HepG2 (cell line): ENCODE measurements around the gene TBC1D22A. TPM values are rescaled to one million over a fixed set of nuclear protein-coding genes. Genes with fewer than 3 reads are reported as not detected.

Experiments used
- EED ChIP-seq: sonication (generic); formaldehyde crosslinking; IDR thresholded peaks from 2 replicates; pipeline ENCODE4 v1.5.0; 2020; ENCODE audit warnings: mild to moderate bottlenecking, missing genetic modification reagents
- GTF2F1 ChIP-seq: fragments of 150-350 bp; IDR thresholded peaks from 2 replicates; pipeline ENCODE4 v1.6.1; 2014; ENCODE audit warnings: low read length
- MAF1 ChIP-seq: sonication (generic); formaldehyde crosslinking; IDR thresholded peaks from 2 replicates; pipeline ENCODE4 v1.5.0; 2020; ENCODE audit warnings: missing genetic modification reagents, borderline replicate concordance
- MZF1 ChIP-seq: sonication (generic); formaldehyde crosslinking; IDR thresholded peaks from 2 replicates; pipeline ENCODE4 v1.8.1; 2023; ENCODE audit warnings: mild to moderate bottlenecking, missing genetic modification reagents, borderline replicate concordance
- RFX3 ChIP-seq: IDR thresholded peaks from 2 replicates; pipeline ENCODE4 v1.6.1; 2016; ENCODE audit warnings: missing biosample characterization, missing genetic modification reagents
- YEATS2 ChIP-seq: sonication (generic); formaldehyde crosslinking; IDR thresholded peaks from 2 replicates; pipeline ENCODE4 v1.4.0; 2020; ENCODE audit warnings: missing genetic modification reagents, borderline replicate concordance
- ZBTB1 ChIP-seq: sonication (generic); formaldehyde crosslinking; IDR thresholded peaks from 2 replicates; pipeline ENCODE4 v1.4.0; 2020; ENCODE audit warnings: missing genetic modification reagents, borderline replicate concordance
- ZNF264 ChIP-seq: sonication (generic); formaldehyde crosslinking; IDR thresholded peaks from 2 replicates; pipeline ENCODE4 v1.4.0; 2020; ENCODE audit warnings: missing genetic modification reagents
- ZNF33A ChIP-seq: sonication (generic); formaldehyde crosslinking; IDR thresholded peaks from 2 replicates; pipeline ENCODE4 v1.5.1; 2020; ENCODE audit warnings: missing genetic modification reagents, mild to moderate bottlenecking, moderate library complexity, borderline replicate concordance
- ZNF432 ChIP-seq: sonication (generic); formaldehyde crosslinking; IDR thresholded peaks from 2 replicates; pipeline ENCODE4 v1.5.0; 2020; ENCODE audit warnings: missing genetic modification reagents, mild to moderate bottlenecking, borderline replicate concordance
- ZNF720 ChIP-seq: sonication (generic); formaldehyde crosslinking; IDR thresholded peaks from 2 replicates; pipeline ENCODE4 v1.4.0; 2020; ENCODE audit warnings: missing genetic modification reagents
- ZNF781 ChIP-seq: sonication (generic); formaldehyde crosslinking; IDR thresholded peaks from 2 replicates; pipeline ENCODE4 v1.5.1; 2020; ENCODE audit warnings: borderline replicate concordance, mild to moderate bottlenecking, missing genetic modification reagents; ENCODE audit errors: not compliant biosample characterization
- ZSCAN31 ChIP-seq: sonication (generic); formaldehyde crosslinking; IDR thresholded peaks from 2 replicates; pipeline ENCODE4 v1.5.0; 2020; ENCODE audit warnings: low read depth, mild to moderate bottlenecking, missing genetic modification reagents
- polyA plus RNA-seq, 8 experiments: library from polyadenylated mRNA; depleted of rRNA in 3 of 8; stranded (reverse) in 7 of 8; unstranded in 1 of 8; fragments of >200 nt; fragmentation: Illumina TruSeq in 4 of 8; extraction: Trizol in 4 of 8; gene quantifications; 2 replicates each; pipeline versions ENCODE4 v1.2.1 to v1.2.3, GENCODE V29; 2011 to 2016; ENCODE audit warnings: low read depth in 4 of 8, missing spikeins in 1 of 8, mixed read lengths in 1 of 8; ENCODE audit not compliant: insufficient read depth in 1 of 8
- total RNA-seq, 5 experiments: library from RNA; depleted of rRNA; stranded (reverse); fragments of >200 nt; fragmentation: Illumina TruSeq; extraction: Trizol; gene quantifications; 2 replicates each; pipeline ENCODE4 v1.2.3, GENCODE V29; 2016; ENCODE audit warnings: low read depth in 1 of 5
- TF ChIP-seq, protein P1 (sequence below): sonication (generic); formaldehyde crosslinking; IDR thresholded peaks from 2 replicates; pipeline ENCODE4 v1.4.0; 2020; ENCODE audit warnings: mild to moderate bottlenecking, missing genetic modification reagents
- TF ChIP-seq, protein P2 (sequence below): IDR thresholded peaks from 2 replicates; pipeline ENCODE4 v1.6.1; 2012; ENCODE audit warnings: low read length, improper control_type of control experiment
- TF ChIP-seq, protein P3 (sequence below): IDR thresholded peaks from 2 replicates; pipeline ENCODE4 v1.6.1; 2012; ENCODE audit warnings: inconsistent platforms
- TF ChIP-seq, protein P4 (sequence below): sonication (generic); formaldehyde crosslinking; IDR thresholded peaks from 2 replicates; pipeline ENCODE4 v1.5.0; 2020; ENCODE audit warnings: missing genetic modification reagents, mild to moderate bottlenecking, borderline replicate concordance
- TF ChIP-seq, protein P5 (sequence below): sonication (generic); formaldehyde crosslinking; IDR thresholded peaks from 2 replicates; pipeline ENCODE4 v1.5.0; 2020; ENCODE audit warnings: missing genetic modification reagents
- TF ChIP-seq, protein P6 (sequence below): sonication (generic); formaldehyde crosslinking; IDR thresholded peaks from 2 replicates; pipeline ENCODE4 v1.5.0; 2020; ENCODE audit warnings: mild to moderate bottlenecking, missing genetic modification reagents, borderline replicate concordance
- TF ChIP-seq, protein P7 (sequence below): sonication (generic); formaldehyde crosslinking; IDR thresholded peaks from 2 replicates; pipeline ENCODE4 v1.5.1; 2020; ENCODE audit warnings: missing genetic modification reagents, mild to moderate bottlenecking, borderline replicate concordance

The TBC1D22A gene
- total and polyA plus RNA-seq, 2 of the 13 experiments (the other 11 are each of a cell fraction or from before 2014, with no cell fraction given): 17.3 to 18.0 TPM

DNA sequence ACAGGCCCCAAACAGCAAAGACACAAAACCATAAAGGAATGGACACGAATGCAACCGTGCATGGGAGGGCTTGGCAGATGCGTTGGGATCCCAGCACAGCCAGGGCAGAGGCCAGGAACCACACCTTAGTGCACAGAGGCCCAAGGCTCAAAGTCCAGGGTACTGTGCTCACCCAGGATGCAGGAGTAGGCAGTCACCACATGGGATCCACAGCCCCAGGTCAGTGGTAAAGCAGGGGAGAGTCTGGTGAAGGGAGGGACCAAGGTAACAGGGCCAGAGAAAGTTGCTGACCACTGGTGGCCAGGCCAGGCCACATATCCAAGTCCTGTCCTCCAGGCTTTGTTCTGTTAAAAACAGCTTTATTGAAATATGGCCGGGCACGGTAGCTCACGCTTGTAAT is 17.9 kb upstream of the TBC1D22A start (continued):
- no peak for TF ChIP-seq RFX3 (CRISPR knock-in tag)
- no peak for TF ChIP-seq MZF1 (CRISPR knock-in tag)
- no peak for TF ChIP-seq YEATS2 (CRISPR knock-in tag)
- TF ChIP-seq ZSCAN31 (CRISPR knock-in tag): no peak
- TF ChIP-seq, protein P1, sequence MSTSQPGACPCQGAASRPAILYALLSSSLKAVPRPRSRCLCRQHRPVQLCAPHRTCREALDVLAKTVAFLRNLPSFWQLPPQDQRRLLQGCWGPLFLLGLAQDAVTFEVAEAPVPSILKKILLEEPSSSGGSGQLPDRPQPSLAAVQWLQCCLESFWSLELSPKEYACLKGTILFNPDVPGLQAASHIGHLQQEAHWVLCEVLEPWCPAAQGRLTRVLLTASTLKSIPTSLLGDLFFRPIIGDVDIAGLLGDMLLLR (CRISPR knock-in tag): no peak
- peak; percentile 61; the same call in 1 of the 2 replicates for TF ChIP-seq ZNF264
- TF ChIP-seq GTF2F1: no peak
- no peak for TF ChIP-seq EED (CRISPR knock-in tag)
- no peak for TF ChIP-seq MAF1 (CRISPR knock-in tag)
- TF ChIP-seq ZNF720 (CRISPR knock-in tag): no peak
- TF ChIP-seq, protein P2, sequence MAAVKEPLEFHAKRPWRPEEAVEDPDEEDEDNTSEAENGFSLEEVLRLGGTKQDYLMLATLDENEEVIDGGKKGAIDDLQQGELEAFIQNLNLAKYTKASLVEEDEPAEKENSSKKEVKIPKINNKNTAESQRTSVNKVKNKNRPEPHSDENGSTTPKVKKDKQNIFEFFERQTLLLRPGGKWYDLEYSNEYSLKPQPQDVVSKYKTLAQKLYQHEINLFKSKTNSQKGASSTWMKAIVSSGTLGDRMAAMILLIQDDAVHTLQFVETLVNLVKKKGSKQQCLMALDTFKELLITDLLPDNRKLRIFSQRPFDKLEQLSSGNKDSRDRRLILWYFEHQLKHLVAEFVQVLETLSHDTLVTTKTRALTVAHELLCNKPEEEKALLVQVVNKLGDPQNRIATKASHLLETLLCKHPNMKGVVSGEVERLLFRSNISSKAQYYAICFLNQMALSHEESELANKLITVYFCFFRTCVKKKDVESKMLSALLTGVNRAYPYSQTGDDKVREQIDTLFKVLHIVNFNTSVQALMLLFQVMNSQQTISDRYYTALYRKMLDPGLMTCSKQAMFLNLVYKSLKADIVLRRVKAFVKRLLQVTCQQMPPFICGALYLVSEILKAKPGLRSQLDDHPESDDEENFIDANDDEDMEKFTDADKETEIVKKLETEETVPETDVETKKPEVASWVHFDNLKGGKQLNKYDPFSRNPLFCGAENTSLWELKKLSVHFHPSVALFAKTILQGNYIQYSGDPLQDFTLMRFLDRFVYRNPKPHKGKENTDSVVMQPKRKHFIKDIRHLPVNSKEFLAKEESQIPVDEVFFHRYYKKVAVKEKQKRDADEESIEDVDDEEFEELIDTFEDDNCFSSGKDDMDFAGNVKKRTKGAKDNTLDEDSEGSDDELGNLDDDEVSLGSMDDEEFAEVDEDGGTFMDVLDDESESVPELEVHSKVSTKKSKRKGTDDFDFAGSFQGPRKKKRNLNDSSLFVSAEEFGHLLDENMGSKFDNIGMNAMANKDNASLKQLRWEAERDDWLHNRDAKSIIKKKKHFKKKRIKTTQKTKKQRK: no peak
- TF ChIP-seq, protein P3, sequence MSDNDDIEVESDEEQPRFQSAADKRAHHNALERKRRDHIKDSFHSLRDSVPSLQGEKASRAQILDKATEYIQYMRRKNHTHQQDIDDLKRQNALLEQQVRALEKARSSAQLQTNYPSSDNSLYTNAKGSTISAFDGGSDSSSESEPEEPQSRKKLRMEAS: peak; percentile 68
- no peak for TF ChIP-seq ZNF781 (CRISPR knock-in tag)
- TF ChIP-seq, protein P4, sequence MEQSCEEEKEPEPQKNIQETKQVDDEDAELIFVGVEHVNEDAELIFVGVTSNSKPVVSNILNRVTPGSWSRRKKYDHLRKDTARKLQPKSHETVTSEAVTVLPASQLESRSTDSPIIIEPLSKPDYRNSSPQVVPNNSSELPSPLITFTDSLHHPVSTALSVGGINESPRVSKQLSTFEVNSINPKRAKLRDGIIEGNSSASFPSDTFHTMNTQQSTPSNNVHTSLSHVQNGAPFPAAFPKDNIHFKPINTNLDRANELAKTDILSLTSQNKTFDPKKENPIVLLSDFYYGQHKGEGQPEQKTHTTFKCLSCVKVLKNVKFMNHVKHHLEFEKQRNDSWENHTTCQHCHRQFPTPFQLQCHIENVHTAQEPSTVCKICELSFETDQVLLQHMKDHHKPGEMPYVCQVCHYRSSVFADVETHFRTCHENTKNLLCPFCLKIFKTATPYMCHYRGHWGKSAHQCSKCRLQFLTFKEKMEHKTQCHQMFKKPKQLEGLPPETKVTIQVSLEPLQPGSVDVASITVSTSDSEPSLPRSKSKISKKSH (CRISPR knock-in tag): no peak
- TF ChIP-seq, protein P5, sequence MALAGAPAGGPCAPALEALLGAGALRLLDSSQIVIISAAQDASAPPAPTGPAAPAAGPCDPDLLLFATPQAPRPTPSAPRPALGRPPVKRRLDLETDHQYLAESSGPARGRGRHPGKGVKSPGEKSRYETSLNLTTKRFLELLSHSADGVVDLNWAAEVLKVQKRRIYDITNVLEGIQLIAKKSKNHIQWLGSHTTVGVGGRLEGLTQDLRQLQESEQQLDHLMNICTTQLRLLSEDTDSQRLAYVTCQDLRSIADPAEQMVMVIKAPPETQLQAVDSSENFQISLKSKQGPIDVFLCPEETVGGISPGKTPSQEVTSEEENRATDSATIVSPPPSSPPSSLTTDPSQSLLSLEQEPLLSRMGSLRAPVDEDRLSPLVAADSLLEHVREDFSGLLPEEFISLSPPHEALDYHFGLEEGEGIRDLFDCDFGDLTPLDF (CRISPR knock-in tag): no peak
- TF ChIP-seq, protein P6, sequence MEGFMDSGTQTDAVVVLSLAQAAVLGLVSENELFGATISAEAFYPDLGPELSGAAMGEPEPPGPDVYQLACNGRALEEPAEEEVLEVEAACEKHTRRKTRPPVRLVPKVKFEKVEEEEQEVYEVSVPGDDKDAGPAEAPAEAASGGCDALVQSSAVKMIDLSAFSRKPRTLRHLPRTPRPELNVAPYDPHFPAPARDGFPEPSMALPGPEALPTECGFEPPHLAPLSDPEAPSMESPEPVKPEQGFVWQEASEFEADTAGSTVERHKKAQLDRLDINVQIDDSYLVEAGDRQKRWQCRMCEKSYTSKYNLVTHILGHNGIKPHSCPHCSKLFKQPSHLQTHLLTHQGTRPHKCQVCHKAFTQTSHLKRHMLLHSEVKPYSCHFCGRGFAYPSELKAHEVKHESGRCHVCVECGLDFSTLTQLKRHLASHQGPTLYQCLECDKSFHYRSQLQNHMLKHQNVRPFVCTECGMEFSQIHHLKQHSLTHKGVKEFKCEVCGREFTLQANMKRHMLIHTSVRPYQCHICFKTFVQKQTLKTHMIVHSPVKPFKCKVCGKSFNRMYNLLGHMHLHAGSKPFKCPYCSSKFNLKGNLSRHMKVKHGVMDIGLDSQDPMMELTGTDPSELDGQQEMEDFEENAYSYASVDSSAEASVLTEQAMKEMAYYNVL (CRISPR knock-in tag): no peak
- TF ChIP-seq ZBTB1: no peak
- TF ChIP-seq ZNF33A (CRISPR knock-in tag): no peak
- TF ChIP-seq, protein P7, sequence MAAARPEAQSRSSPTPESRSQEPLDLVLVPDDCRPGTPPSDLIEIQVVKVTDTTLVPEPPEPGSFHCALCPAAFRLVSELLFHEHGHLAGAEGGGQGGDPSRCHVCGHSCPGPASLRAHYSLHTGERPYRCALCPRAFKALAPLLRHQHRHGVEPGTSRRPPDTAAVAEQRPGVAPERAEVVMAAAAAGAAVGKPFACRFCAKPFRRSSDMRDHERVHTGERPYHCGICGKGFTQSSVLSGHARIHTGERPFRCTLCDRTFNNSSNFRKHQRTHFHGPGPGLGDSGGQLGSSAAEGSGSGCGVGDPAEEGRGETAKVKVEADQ: no peak
- no peak for TF ChIP-seq ZNF432 (CRISPR knock-in tag)
